WTC11 (cell line): ENCODE results near the gene CAPZB. TPM values are rescaled to one million over a fixed set of nuclear protein-coding genes. Genes with fewer than 3 reads are reported as not detected.

Experiments used
- ATAC-seq: fragments of 200-7000 bp; cut with Tn5 transposase; 2 replicates; pipeline ENCODE4 v1.10.0; 2021; ENCODE audit warnings: mild to moderate bottlenecking, moderate library complexity
- CTCF ChIA-PET: fragments of 300-600 bp; sonication (Branson Sonifier 250); formaldehyde crosslinking; loops from one replicate; lab custom pipeline; 2021; ENCODE audit warnings: antibody characterized with exemption; lab: Charles Lee
- POLR2A ChIA-PET: fragments of 350-600 bp; sonication (Branson Sonifier 250); formaldehyde crosslinking; loops from one replicate; lab custom pipeline; 2021; ENCODE audit warnings: antibody characterized with exemption; lab: Charles Lee
- DNase-seq: peaks from one replicate; pipeline ENCODE4 v3.0.0; 2021; ENCODE audit warnings: low spot score
- H3K27ac Mint-ChIP-seq: 2 replicates; pipeline ENCODE4 v1.8.0; 2021; ENCODE audit warnings: mixed read lengths
- H3K27me3 Mint-ChIP-seq: 2 replicates; pipeline ENCODE4 v1.8.0; 2021; ENCODE audit warnings: low read depth, mild to moderate bottlenecking, moderate library complexity, mixed read lengths
- H3K36me3 Mint-ChIP-seq: 2 replicates; pipeline ENCODE4 v1.8.0; 2021; ENCODE audit warnings: mixed read lengths
- H3K4me1 Mint-ChIP-seq: 2 replicates; pipeline ENCODE4 v1.8.0; 2022; ENCODE audit warnings: mixed read lengths
- H3K4me3 Mint-ChIP-seq: 2 replicates; pipeline ENCODE4 v1.8.0; 2021; ENCODE audit warnings: mild to moderate bottlenecking, moderate library complexity, mixed read lengths
- H3K9me3 Mint-ChIP-seq: 2 replicates; pipeline ENCODE4 v1.8.0; 2021; ENCODE audit warnings: mixed read lengths
- AFF4 ChIP-seq: sonication (generic); formaldehyde crosslinking; IDR thresholded peaks from 2 replicates; pipeline ENCODE4 v1.8.1; 2023; ENCODE audit warnings: mild to moderate bottlenecking, missing genetic modification reagents, borderline replicate concordance
- AR ChIP-seq: fragments of 250-450 bp; sonication (Bioruptor Pico); IDR thresholded peaks from 2 replicates; pipeline ENCODE4 v1.9.0; 2021; ENCODE audit warnings: mild to moderate bottlenecking
- CREB1 ChIP-seq: sonication (generic); formaldehyde crosslinking; IDR thresholded peaks from 2 replicates; pipeline ENCODE4 v1.8.0; 2023; ENCODE audit warnings: mild to moderate bottlenecking, missing genetic modification reagents
- EMX1 ChIP-seq: fragments of 250-450 bp; sonication (Bioruptor Pico); IDR thresholded peaks from 2 replicates; pipeline ENCODE4 v1.8.0; 2021; ENCODE audit warnings: mild to moderate bottlenecking
- GABPB1 ChIP-seq: sonication (generic); formaldehyde crosslinking; IDR thresholded peaks from 2 replicates; pipeline ENCODE4 v1.8.1; 2023; ENCODE audit warnings: mild to moderate bottlenecking, missing genetic modification reagents
- JAZF1 ChIP-seq: fragments of 250-450 bp; sonication (Bioruptor Pico); IDR thresholded peaks from 2 replicates; pipeline ENCODE4 v1.9.0; 2021; ENCODE audit warnings: moderate library complexity, mild to moderate bottlenecking, inconsistent platforms
- SMAD4 ChIP-seq: sonication (generic); formaldehyde crosslinking; IDR thresholded peaks from 2 replicates; pipeline ENCODE4 v1.8.0; 2022; ENCODE audit warnings: mild to moderate bottlenecking, missing genetic modification reagents
- SOX15 ChIP-seq: fragments of 250-450 bp; sonication (Bioruptor Pico); IDR thresholded peaks from 2 replicates; pipeline ENCODE4 v1.9.0; 2021; ENCODE audit warnings: mild to moderate bottlenecking
- STAT6 ChIP-seq: sonication (generic); formaldehyde crosslinking; conservative IDR thresholded peaks from 2 replicates; pipeline ENCODE4 v1.8.1; 2023; ENCODE audit warnings: mild to moderate bottlenecking, low read depth, missing genetic modification reagents, moderate library complexity
- ZNF512 ChIP-seq: sonication (generic); formaldehyde crosslinking; IDR thresholded peaks from 2 replicates; pipeline ENCODE4 v1.8.1; 2022; ENCODE audit warnings: missing genetic modification reagents, borderline replicate concordance
- total RNA-seq: library from RNA; stranded (reverse); gene quantifications from 3 replicates; pipeline ENCODE4 v1.2.3, GENCODE V29; 2021
- TF ChIP-seq, protein P1 (sequence below): fragments of 250-450 bp; sonication (Bioruptor Pico); conservative IDR thresholded peaks from 2 replicates; pipeline ENCODE4 v1.9.0; 2021; ENCODE audit warnings: mild to moderate bottlenecking
- TF ChIP-seq, protein P2 (sequence below): fragments of 250-450 bp; sonication (Bioruptor Pico); IDR thresholded peaks from 2 replicates; pipeline ENCODE4 v2.1.2; 2022; ENCODE audit warnings: mild to moderate bottlenecking, moderate library complexity
- TF ChIP-seq, protein P3 (sequence below): fragments of 250-450 bp; sonication (Bioruptor Pico); IDR thresholded peaks from 2 replicates; pipeline ENCODE4 v1.8.0; 2021; ENCODE audit warnings: mild to moderate bottlenecking

Gene CAPZB
- total RNA-seq, 1 experiment from 2014 or later = 348 TPM

DNA sequence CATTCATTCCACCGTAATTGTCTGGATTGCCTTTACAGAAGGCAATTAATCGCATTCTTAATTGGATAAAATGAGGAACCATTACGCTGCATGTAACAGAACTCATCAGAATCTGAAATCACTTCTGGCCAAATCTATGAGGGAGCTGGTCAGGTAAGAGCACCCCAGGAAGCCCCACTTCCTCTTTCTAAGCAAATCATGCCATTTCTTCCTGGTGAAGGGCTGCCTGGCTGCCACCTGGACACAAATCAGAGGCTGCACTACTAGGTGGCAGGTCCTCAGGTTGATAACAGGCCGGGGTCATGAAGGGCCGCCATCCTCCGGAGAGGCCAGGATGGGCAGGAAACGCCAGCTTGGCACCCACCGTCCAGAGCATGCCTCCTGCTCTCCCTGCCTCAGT lies 73.7 kb downstream of the CAPZB start:
- DNase-seq (no peak), ATAC-seq (no peak)
- POLR2A ChIA-PET = no interaction called here
- Mint-ChIP-seq H3K9me3 (no peaks in the 10 kb centered on the region), H3K27me3 (no peaks in the 10 kb centered on the region), H3K4me3 (no peak overlapping the region), H3K27ac (peak overlapping the region; percentile 8; the same call in 1 of the 2 replicates), H3K36me3 (no peaks in the 10 kb centered on the region), H3K4me1 (peaks cover 42% of the 10 kb centered on the region)
- TF ChIP-seq GABPB1 (CRISPR knock-in tag) (no peak), AR (CRISPR knock-in tag) (no peak), CREB1 (no peak), JAZF1 (no peak), AFF4 (CRISPR knock-in tag) (no peak), STAT6 (CRISPR knock-in tag) (no peak), SMAD4 (CRISPR knock-in tag) (no peak), EMX1 (no peak), ZNF512 (CRISPR knock-in tag) (no peak), SOX15 (no peak)
- TF ChIP-seq, protein P1, sequence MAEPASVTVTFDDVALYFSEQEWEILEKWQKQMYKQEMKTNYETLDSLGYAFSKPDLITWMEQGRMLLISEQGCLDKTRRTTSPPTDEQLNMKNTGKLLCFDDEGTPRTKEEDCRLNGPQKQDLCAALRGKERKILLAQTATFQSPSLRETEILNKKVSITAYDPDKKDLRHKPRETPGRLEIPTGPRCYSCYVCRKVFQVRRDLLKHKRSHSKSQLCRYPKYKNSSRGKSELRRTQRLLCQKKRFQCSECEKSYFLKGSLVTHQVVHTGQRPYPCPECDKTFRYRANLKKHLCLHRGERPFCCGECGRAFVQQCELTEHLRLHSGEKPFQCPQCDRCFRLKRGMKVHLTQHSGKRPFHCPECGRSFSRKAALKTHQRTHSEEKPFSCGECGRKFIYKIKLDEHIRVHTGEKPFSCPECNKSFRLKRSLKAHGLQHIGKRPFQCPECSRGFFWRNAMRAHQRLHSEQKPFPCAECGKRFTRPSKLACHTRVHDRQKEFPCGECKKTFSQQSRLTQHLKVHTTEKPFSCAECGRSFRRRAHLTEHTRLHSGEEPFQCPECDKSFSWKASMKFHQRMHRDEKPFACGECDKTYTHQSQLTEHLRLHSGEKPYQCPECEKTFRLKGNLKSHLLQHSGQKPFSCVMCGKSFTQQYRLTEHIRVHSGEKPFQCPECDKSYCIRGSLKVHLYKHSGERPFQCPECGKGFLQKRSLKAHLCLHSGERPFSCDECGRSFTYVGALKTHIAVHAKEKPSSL (CRISPR knock-in tag) = no peak
- TF ChIP-seq, protein P2, sequence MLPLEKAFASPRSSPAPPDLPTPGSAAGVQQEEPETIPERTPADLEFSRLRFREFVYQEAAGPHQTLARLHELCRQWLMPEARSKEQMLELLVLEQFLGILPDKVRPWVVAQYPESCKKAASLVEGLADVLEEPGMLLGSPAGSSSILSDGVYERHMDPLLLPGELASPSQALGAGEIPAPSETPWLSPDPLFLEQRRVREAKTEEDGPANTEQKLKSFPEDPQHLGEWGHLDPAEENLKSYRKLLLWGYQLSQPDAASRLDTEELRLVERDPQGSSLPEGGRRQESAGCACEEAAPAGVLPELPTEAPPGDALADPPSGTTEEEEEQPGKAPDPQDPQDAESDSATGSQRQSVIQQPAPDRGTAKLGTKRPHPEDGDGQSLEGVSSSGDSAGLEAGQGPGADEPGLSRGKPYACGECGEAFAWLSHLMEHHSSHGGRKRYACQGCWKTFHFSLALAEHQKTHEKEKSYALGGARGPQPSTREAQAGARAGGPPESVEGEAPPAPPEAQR (CRISPR knock-in tag) = no peak
- TF ChIP-seq, protein P3, sequence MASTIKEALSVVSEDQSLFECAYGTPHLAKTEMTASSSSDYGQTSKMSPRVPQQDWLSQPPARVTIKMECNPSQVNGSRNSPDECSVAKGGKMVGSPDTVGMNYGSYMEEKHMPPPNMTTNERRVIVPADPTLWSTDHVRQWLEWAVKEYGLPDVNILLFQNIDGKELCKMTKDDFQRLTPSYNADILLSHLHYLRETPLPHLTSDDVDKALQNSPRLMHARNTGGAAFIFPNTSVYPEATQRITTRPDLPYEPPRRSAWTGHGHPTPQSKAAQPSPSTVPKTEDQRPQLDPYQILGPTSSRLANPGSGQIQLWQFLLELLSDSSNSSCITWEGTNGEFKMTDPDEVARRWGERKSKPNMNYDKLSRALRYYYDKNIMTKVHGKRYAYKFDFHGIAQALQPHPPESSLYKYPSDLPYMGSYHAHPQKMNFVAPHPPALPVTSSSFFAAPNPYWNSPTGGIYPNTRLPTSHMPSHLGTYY (CRISPR knock-in tag) = no peak
- CTCF ChIA-PET = interaction anchor here (1.3 to 2.2 kb wide), 3 partner anchors 10 to 171 kb away, joined by 3 to 14 read pairs (median 4); no protein-coding TSS in a partner anchor
